Lung microvascular endothelial cell (primary cell): ENCODE results near the gene NSD2. TPM values are rescaled to one million over a fixed set of nuclear protein-coding genes. Genes with fewer than 3 reads are reported as not detected.
"Not testable (repeated sequence)": the region's sequence is repeated elsewhere in the genome, so short reads cannot be mapped to it uniquely, and the experiment has no call there.

Experiments used
- DNase-seq, 2 donors: peaks; one replicate each; pipeline versions ENCODE4 v3.0.0 to v3.0.0-alpha.2; 2010; ENCODE audit warnings: low read depth in 2 of 2
- total RNA-seq: library from RNA; depleted of rRNA; stranded (reverse); fragments of >200 nt; gene quantifications from 2 replicates; pipeline ENCODE4 v1.2.1, GENCODE V29; 2014

The NSD2 gene
- total RNA-seq, 1 donor from 2014 or later, result 32.7 TPM

DNA sequence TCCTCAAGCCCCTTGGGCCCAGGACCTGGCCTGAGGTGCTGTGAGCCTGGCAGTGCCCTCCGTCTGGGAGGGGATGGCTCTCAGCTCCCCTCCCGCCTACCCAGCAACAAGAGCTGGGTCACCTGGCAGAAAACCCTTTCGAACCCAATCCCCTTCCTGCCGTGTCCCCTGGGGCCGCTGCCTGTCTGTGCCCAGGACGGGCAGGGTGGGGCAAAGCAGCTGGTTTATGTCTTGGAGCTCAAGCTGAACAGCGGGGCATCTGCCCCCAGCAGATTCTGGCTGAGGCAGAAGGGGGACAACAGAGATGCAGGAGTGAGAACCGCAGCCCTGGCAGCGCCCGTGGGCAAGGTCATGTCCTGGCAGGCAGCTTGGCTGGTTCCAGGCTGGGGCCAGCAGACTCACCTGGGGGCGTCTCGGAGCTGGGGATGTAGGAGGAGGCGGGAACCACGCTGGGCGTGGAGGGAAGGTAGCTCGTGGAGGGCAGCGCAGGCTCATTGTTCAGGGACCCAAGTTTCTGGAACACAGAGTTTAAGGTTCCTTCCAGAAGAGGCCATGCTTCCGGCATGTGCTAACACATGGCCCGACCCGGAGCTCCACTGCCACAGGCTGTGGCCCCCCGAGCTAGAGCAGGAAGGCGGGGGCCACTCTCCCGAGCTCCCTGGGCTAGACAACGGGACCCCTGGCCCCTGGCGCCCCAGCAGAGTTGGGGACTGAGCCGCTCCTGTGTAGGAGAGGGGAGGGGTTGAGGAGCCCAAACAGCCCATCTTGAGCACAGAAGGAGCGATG, 113.4 kb downstream of the NSD2 start:
- no peak for DNase-seq

DNA sequence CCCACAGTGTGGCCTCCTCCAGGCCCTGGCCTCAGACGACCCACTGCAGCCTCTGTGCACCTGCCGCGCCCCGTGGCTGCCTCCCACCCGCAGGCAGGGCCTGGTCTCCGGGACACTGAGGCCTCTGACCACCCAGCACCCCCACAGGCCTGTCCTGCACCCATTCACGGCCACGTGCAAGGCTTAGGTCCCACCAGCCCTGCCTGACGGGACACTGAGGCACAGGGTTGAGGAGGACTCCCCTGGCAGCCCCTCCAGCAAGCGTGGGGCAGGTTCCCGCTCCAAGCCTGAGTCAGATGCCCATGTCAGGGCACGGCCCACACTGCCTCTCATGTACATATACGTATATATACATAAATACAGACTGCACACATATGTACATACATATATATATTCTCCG, 114.1 kb downstream of the NSD2 start:
- no peak for DNase-seq

DNA sequence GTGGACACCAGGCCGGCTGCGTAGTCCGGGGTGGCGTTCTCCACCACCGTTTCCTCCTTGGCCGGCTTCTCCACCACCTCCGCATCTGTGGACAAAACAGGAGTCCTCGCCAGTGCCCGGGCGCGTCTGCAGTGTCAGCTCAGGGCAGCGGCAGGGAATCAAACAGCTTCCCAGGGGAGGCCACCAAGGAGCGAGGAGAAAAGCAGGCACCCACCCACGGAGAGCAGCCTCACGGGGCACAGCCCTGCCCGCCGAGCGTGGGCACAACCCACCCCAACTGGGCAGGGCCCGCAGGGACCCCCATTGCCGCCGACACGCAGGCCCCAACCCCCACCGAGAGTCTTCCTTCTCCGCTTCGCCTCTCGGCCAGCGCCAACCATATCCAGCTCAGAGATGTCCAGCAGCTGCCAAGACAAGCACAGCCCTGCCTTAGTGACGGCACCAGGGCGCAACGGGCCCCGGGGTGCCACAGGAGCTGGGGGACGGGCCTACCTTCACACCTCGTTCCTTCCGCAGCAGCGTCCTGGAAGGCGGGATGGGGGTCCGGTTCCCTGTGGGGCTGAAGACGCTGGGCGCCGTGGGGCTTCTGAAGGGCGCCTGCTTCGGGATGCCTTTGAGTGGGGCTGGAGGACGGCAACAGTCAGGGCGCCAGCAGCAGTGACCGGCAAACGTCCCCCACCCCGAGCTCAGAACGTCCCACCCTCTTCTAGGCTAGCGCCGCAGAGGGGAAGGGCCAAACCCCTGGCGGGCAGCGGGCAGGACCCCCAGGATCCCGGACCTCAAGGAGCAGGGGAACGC, 114.8 kb downstream of the NSD2 start:
- no peak for DNase-seq

DNA sequence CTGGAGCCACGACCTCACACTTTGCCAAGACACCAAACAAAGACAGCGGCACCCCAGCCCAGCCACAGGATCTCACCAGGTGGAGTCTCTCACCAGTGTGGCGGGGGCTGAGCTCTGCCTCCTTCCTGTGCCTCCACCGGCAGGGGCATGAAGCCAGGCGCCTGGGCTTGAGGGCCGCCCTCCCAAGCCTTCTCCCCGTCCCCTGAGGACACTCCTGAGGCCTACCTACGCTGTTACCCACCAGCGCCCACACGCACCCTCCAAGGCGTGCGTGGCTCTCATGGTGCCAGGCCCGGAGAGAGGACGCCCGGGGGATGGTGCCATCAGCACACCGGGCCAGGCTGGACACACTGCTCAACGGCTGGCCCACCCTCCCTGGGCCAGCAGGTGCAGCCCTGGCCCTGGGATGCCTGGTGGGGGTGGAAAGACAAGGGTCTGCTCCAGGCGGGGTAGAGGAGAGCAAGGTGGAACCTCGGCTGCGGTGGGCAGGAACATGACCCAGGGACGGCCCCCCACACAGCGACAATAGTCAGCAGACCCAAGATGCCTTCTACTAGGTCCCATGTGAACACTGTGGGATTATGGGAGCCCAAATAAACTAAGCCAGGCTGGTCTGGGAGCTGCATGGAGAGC, 115.5 kb downstream of the NSD2 start:
- DNase-seq, result no peak

DNA sequence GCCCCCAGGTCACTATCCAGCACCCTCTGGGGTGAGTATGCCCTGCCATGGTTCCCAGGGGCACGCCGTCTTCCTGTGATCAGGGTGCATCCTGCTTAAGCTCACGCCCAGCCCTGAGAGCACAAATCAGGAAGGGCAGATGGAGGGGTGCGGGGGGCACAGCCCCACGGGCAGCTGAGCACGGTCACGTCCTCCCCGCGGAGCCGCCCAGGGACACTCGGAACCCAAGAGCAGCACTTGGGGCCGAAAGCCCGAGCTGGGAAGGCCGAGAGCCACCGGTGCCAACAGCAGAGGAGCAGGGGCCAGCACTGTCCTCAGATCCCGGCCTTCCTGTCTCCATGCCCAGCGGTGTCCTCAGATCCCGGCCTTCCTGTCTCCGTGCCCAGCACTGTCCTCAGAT, 116.1 kb downstream of the NSD2 start:
- no peak for DNase-seq

DNA sequence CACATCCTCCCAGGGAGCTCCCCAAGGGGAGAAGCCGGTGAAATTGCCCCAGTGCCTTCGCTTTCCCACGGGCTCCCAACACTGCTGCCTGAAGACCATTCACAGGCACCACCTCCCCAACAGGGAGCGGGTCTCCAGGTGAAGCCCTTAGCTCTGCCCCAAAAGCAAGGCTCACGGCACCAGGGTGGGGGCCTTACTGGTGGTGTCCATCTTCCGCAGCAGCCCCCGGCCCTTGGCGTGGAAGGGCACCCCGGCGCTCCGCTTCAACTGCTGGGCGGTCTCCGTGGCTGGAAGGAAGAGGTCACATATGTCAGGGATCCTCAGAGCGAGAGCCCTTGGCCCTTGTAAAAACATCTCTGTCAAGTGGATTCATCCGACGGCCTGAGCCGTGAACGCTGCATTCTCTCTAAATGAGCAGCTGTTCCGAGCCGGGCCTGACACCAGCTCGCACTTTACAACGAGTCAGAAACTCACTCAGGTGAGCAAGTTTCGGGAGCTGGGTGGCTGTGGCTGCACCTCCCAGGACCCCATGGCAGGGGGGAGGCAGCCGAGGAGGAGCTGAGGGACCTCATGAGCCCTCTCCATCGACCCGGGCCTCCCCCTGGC, 116.6 kb downstream of the NSD2 start:
- DNase-seq, result no peak

DNA sequence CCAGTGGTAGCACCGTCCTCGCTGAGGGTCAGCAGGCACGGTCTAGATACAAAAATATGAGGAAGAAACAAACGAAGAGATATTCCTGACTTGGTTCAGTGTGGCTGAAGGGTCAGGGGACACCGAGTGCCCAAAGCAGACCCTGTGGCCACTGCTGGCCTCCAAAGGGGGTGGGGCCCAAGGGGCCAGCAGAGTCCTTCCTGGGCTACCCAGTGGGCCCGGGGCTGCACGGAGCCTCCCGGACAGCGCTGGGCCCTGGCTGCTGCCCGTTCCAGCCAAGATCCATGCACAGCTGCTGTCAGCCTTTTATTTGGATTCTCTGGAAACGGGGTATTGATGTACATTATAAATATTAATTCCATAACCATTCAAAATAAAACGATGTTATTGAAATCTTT, 117.1 kb downstream of the NSD2 start:
- DNase-seq, result no peak

DNA sequence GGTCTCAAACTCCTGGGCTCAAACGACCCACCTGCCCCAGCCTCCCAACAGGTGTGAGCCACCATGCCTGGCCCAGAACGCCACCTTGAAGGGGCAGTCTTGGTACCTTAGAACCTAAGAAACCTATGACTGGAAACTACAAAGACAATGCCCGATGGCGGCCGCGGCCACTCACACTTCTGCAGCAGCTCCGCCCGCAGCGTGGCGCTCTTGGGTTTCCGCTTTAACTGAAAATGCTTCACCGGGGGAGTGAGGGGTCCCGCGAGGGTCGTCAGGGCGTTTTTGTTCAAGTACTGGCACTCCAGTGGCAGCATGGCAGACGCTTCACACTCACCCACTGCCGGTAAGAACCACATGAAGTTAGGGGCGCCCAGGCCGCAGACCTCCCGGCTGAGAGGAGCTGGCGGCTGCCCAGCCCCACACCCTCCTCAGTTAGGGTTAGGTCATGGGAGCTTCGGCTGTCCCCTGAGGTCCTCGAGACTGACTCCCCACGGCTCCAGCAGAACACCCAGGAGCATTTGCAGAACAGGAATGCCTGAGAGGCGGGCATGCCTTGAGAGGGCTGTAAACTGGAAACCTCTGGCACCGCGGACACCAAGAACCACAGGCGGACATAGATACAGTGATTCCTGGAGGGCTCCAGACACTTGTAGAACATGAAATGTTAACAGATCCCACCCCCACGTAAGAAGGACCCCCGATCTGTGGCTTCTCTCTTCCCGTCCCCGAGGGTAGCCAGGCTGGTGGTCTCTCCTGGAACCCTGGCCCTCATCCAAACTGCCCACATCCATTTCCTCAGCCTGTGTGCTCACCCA, 118.5 kb downstream of the NSD2 start:
- DNase-seq, result no peak

DNA sequence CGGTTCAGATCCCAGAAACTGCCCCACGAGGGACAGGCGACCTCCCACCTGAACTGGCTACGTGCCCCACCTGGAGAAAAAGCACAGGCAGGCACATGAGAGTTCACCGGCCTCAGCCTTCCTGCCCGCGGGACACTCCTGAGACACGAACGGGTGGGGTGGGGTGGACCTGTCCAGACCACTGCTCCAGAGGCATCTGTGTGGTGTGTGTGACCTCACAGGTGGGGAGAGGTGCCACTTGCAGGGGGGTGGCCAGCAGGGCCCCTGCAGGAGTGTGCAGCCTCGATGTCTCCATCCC, 119.1 kb downstream of the NSD2 start:
- no peak for DNase-seq

DNA sequence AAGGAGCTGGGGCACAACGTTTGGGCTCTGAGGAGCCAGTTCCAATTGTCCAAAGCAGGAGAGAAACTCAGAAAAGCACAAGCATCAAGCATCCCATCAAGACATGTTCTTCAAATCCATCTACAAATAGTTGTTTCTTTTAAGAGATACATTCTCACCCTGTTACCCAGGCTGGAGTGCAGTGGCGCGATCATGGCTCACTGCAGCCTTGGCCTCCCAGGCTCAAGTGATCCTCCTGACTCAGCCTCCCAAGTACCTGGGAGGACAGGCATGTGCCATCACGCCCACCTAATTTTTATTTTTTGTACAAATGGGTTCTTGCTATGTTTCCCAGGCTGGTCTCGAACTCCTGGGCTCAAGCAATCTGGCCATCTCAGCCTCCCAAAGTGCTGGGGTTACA, 119.5 kb downstream of the NSD2 start:
- no peak for DNase-seq

DNA sequence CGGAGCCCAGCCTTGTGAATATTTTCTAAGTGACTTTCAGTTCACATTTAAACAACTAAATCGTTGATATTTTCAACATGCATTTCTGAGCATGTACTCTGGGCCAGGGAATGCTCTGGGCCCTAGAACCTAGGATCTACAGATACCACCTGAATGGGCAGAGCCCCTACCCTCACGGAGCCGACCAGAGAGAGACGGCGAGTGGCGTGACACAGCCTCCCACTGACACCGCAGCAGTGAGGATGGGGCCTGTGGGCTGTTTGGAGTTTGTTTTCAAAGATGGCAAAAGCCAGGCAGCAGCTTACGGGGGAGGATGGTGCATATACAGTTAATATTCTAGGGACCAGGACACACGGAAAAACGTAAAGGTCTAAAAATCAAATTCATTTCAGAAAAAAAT, 119.9 kb downstream of the NSD2 start:
- no peak for DNase-seq

DNA sequence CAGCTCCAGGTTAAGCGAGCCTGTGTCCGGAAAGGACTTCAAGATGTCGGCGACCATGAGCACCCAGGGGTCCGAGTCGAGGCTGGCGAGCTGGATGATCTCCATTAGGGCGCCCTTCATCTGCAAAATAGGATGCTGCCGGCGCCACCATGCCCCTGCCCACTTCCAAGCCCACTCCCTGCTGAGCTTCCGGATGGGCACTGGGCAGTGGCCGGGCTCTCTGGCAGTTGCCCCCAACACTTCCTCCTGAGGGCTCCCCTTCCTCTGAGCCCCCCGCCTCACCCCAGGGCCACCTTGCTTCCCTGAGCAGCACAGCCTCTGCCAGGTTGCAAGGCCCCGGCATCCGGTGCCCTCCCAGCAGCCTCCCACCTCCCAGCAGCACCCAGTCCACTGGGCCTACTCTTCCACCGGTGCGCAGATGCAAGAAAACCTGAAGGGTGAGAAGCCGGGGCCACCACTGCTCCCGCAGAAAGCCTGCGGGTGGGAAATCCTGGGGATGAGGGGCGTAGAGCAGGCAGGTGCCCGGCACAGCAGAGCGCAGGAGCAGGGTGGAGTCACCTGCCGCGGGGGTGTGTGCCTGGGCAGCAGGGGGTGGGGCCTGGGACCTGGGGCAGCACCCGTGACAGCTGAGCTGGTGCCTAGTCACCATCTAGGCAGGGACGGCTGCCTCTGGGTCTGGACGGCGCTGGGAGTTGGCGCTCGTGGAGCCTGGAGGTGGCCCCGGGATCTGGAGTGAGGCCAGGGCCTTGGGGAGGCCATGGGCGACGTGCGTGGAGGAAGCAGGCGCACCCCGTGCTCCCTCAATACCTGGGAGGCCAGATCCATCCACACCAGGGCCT, 120.6 kb downstream of the NSD2 start:
- DNase-seq, result no peak

DNA sequence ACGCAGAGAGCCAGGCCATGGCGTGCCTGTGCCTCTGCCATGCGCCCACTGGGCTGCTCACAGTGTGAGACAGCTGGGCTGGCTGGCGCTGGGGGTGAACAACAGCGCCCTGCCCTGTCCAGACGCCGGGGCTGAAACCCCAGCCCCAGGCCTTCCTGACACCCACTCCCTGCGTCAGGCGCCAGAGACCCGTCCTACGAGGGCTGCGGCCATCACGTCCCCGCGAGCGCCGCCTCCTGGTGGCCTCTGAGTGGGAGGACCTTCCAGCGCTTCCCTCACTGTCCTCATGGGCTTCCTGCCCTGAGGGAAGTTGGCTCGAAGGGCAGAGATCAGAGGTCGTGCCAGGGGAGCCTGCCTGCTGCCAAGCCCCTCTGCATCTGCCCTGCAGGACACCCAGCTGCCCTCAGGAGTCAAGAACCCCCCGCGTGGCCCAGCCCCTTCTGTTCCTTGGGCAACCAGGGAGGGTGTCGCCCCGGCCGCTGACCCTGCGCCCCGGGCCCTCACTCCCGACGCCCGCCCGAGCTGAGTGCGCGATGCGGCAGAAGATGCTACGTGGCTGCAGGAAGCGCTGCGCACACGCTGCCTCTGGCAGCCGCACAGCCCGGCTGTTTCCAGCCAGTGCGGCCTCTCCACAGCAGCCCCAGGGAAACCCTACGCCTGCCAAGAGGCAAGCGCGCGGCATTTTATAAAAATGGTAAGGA, 121.4 kb downstream of the NSD2 start:
- peak; percentile 0 to 12 for DNase-seq

DNA sequence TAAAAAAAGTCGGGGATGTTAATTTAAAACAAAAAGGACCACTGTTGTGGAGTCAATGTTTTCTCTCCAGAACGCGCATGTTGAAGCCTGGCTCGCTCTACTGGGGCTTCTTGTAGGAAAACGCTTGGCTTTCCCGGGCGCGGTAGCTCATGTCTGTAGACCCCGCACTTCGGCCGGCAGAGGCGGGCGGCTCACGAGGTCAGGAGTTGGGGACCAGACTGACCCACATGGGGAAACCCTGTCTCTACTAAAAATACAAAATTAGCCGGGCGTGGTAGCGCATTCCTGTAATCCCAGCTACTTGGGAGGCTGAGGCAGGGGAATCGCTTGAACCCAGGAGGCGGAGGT, 122.0 kb downstream of the NSD2 start:
- no peak for DNase-seq

DNA sequence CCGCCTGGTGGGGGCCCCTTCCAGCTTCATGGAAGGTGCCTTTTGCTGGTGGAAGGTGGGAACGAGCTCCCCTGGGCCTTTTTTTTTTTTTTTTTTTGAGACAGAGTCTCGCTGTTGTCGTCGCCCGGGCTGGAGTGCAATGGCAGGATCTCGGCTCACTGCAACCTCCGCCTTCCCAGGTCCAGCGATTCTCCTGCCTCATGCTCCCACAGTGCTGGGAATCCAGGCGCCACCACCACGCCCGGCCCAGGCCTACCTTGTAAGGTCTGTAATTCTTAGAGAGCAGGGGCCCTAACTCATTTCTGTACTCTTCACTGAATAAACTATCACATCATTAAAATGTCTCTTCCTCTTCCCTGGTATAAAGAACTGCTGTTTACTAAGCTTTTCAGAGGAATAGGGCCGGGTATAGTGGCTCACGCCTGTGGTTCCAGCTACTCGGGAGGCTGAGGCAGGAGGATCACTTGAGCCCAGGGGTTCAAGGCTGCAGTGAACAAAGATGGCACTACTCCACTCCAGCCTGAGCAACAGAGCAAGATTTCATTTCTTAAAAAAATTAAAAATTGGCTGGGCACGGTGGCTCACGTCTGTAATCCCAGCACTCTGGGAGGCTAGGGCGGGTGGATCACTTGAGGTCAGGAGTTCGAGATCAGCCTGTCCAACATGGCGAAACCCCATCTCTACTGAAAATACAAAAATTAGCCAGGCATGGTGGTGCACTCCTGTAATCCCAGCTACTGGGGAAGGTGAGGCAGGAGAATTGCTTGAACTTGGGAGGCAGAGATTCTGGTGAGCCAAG, 122.7 kb downstream of the NSD2 start:
- DNase-seq, result not testable (repeated sequence)

DNA sequence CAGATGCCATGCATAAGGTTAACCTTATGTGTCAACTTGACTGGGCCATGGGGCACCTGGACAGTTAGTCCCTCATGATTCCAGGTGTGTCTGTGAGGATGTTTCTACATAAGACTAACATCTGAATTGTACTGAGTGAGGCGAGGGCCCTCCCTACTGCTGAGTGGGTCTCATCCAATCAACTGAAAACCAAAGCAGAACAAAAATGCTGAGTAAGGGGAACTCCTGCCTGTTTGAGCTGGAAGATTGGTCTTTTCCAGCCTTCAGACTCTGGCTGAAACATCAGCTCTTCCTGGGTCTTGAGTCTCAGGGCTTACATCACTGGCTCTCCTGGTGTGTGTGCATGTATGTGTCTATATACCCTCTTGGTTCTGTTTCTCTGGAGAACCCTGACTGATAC, 123.7 kb downstream of the NSD2 start:
- DNase-seq, result no peak

DNA sequence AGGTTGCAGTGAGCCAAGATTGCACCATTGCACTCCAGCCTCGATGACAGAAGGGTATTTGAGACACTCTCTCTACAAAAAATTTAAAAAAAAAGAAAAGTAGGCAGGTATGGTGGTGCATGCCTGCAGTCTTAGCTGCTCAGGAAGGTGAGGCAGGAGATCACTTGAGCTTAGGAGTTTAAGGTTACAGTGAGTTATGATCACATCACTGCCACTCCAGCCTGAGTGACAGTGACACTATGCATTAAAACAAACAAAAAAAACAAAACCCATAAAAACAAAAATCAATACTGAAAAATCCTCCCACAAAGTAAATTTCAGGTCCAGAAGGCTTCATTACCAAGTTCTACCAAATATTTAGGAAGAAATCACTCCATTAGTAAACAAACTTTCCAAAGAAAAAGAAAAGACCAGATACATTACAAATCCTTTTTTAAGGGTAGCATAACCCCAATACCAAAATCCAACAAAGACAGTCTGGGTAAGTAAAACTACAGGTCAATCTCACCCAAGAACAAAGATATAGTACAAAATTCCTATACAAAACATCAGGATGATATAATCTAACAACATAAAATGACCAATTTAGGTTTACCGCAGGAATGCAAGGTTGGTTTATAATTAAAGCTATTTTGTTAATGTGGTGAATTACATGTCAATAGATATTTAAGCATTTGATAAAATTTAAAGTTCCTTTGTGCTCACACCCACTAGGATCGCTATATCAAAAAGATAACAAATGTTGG, 125.8 kb downstream of the NSD2 start:
- no peak for DNase-seq

DNA sequence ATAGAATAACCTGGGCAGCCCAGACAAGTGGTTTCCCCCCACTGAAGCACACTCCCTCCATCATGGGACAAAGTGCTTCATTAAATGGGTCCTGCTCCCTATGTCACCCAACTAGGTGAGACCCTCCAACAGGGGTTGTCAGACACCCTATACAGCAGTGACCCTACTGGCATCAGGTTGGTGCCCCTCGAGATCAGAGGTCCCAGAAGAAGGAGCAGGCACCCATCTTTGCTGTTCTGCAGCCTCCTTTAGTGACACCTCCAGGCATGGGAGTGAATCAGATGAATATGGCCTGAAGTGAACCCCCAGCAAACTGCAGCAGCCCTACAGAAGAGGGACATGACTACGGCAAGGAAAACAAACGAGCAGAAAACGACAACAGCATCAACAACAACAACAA, 126.5 kb downstream of the NSD2 start:
- no peak for DNase-seq

DNA sequence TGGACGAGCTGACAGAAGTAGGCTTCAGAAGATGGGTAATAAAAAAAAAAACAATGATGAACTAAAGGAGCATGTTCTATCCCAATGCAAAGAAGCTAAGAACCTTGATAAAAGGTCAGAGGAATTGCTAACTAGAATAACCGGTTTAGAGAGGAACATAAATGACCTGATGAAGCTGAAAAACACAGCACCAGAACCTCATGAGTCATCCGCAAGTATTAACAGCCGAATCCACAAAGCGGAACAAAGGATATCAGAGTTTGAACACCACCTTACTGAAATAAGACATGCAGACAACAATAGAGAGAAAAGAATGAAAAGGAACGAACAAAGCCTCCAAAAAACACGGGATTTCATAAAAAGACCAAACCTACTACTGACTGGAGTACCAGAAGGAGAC, 127.1 kb downstream of the NSD2 start:
- no peak for DNase-seq
